OCI-LY1 (cell line): Measurements from ENCODE around the gene SLC12A8.

Source experiments
- H2AFZ ChIP-seq: fragments of 200-600 bp; sonication (generic), shearing (Covaris generic); 2 replicates; pipeline ENCODE4 v1.6.0; 2014; ENCODE audit warnings: antibody characterized with exemption, mild to moderate bottlenecking, low read length
- H3F3A ChIP-seq: fragments of 200-600 bp; sonication (generic), shearing (Covaris generic); 2 replicates; pipeline ENCODE4 v1.6.0; 2014; ENCODE audit warnings: mild to moderate bottlenecking, antibody characterized with exemption, low read length, moderate library complexity; ENCODE audit not compliant: insufficient read depth
- H3K27ac ChIP-seq: fragments of 200-600 bp; sonication (generic); 2 replicates; pipeline ENCODE4 v1.5.1; 2014; ENCODE audit warnings: low read length, mixed run types, mild to moderate bottlenecking, low read depth; ENCODE audit not compliant: poor library complexity, severe bottlenecking
- H3K27me3 ChIP-seq: fragments of 200-600 bp; sonication (generic); 2 replicates; pipeline ENCODE4 v1.6.0; 2014; ENCODE audit warnings: antibody characterized with exemption, mild to moderate bottlenecking, low read length, moderate library complexity; ENCODE audit not compliant: insufficient read depth
- H3K36me3 ChIP-seq: fragments of 200-600 bp; sonication (generic); 2 replicates; pipeline ENCODE4 v1.6.1; 2014; ENCODE audit warnings: mild to moderate bottlenecking, antibody characterized with exemption, low read length, moderate library complexity, mixed read lengths; ENCODE audit not compliant: insufficient read depth
- H3K4me1 ChIP-seq: fragments of 200-600 bp; sonication (generic); 2 replicates; pipeline ENCODE4 v1.5.1; 2014; ENCODE audit warnings: mild to moderate bottlenecking, low read length, moderate library complexity; ENCODE audit not compliant: insufficient read depth, severe bottlenecking
- H3K4me2 ChIP-seq: fragments of 200-600 bp; sonication (generic), shearing (Covaris generic); 2 replicates; pipeline ENCODE4 v1.6.1; 2014; ENCODE audit warnings: low read length
- H3K4me3 ChIP-seq: fragments of 200-600 bp; sonication (generic); 2 replicates; pipeline ENCODE4 v1.5.1; 2014; ENCODE audit warnings: low read length, low read depth, mild to moderate bottlenecking, mixed read lengths; ENCODE audit not compliant: poor library complexity, severe bottlenecking
- H3K79me2 ChIP-seq: fragments of 200-600 bp; shearing (Covaris generic); 2 replicates; pipeline ENCODE4 v1.6.1; 2016; ENCODE audit warnings: mixed run types, low read length, mixed read lengths; ENCODE audit not compliant: insufficient read depth
- H3K9ac ChIP-seq: fragments of 200-600 bp; sonication (generic), shearing (Covaris generic); 2 replicates; pipeline ENCODE4 v1.6.1; 2014; ENCODE audit warnings: mild to moderate bottlenecking, low read length, mixed read lengths
- H3K9me2 ChIP-seq: fragments of 200-600 bp; sonication (generic), shearing (Covaris generic); 2 replicates; pipeline ENCODE4 v1.6.1; 2014; ENCODE audit warnings: low read depth, mild to moderate bottlenecking, low read length, mixed read lengths
- H3K9me3 ChIP-seq: fragments of 200-600 bp; shearing (Covaris generic); 2 replicates; pipeline ENCODE4 v1.6.1; 2014; ENCODE audit warnings: low read length, mixed read lengths
- H4K20me1 ChIP-seq: fragments of 200-600 bp; sonication (generic), shearing (Covaris generic); 2 replicates; pipeline ENCODE4 v1.6.0; 2016; ENCODE audit warnings: mild to moderate bottlenecking, low read length; ENCODE audit not compliant: insufficient read depth
- EZH2 ChIP-seq: fragments of 200-600 bp; sonication (generic), shearing (Covaris generic); IDR thresholded peaks from 2 replicates; pipeline ENCODE4 v1.8.0; 2017; ENCODE audit warnings: borderline replicate concordance, mixed run types, mild to moderate bottlenecking, antibody characterized with exemption, low read length, moderate library complexity, mixed read lengths
- TF ChIP-seq, protein P1 (sequence below): fragments of 200-600 bp; sonication (generic), shearing (Covaris generic); IDR thresholded peaks from 2 replicates; pipeline ENCODE4 v1.5.1; 2017; ENCODE audit warnings: mild to moderate bottlenecking, antibody characterized with exemption, low read length, moderate library complexity, mixed read lengths

Gene SLC12A8

DNA sequence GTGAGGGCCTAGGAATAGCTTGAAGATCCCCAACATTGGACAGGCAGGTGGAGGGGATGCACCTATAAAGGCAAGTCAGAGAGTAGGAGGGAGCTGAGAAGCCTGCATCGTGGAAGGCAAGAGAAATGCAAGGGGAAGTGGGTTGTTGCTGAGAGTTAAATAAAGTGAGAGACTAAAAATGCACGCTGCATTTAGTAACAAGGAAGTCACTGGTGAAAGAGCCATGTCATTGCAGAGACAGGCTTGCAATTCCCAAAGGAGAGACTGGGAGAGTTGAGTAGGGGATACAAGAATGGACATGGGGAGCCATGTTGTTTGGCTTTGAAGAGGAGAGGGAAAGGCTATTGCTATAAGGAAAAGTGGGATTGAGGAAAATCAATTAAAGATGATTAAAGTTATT lies 79.7 kb downstream of the SLC12A8 start:
- Histone ChIP-seq H3F3A (no peaks in the 10 kb centered on the region), H3K9me3 (no peaks in the 10 kb centered on the region), H3K9me2 (no peaks in the 10 kb centered on the region), H3K9ac (no peak overlapping the region), H4K20me1 (no peaks in the 10 kb centered on the region), H2AFZ (no peak overlapping the region), H3K4me1 (no peaks in the 10 kb centered on the region), H3K27ac (no peak overlapping the region), H3K4me2 (no peak overlapping the region), H3K27me3 (no peaks in the 10 kb centered on the region), H3K36me3 (no peaks in the 10 kb centered on the region), H3K79me2 (no peaks in the 10 kb centered on the region), H3K4me3 (no peak overlapping the region)
- TF ChIP-seq EZH2 = no peak
- TF ChIP-seq, protein P1, sequence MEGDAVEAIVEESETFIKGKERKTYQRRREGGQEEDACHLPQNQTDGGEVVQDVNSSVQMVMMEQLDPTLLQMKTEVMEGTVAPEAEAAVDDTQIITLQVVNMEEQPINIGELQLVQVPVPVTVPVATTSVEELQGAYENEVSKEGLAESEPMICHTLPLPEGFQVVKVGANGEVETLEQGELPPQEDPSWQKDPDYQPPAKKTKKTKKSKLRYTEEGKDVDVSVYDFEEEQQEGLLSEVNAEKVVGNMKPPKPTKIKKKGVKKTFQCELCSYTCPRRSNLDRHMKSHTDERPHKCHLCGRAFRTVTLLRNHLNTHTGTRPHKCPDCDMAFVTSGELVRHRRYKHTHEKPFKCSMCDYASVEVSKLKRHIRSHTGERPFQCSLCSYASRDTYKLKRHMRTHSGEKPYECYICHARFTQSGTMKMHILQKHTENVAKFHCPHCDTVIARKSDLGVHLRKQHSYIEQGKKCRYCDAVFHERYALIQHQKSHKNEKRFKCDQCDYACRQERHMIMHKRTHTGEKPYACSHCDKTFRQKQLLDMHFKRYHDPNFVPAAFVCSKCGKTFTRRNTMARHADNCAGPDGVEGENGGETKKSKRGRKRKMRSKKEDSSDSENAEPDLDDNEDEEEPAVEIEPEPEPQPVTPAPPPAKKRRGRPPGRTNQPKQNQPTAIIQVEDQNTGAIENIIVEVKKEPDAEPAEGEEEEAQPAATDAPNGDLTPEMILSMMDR = no peak

DNA sequence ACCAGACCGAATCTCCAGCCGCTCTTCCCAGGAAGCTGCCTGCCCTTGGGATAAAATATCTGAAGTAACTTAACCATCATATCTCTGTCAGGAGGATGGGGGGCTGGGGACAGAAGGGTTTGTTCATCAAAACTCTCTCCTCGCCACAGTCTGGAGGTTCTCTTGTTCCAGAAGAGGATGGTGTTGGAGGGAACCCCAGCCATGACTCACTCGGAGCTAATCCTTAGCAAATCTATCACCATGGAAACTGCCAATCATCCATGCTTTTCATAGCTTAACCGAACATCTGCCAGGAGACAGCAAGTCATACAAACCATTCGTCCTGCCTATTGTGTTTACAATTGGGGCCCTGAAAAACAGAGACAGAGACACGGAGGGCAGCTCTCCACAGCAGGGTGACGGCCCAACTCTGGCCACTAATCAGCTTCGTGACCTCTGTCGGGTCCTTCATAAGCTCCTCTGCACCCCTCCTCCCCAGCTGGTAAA lies 83.0 kb downstream of the SLC12A8 start:
- Histone ChIP-seq H3K9me3 (no peaks in the 10 kb centered on the region), H3K36me3 (no peaks in the 10 kb centered on the region), H3K4me2 (no peak overlapping the region), H3K4me3 (no peak overlapping the region), H3K4me1 (no peaks in the 10 kb centered on the region), H4K20me1 (no peaks in the 10 kb centered on the region), H3K9me2 (no peaks in the 10 kb centered on the region), H2AFZ (no peak overlapping the region), H3K27me3 (no peaks in the 10 kb centered on the region), H3K27ac (no peak overlapping the region), H3K79me2 (no peaks in the 10 kb centered on the region), H3F3A (no peaks in the 10 kb centered on the region), H3K9ac (no peak overlapping the region)
- no peak for TF ChIP-seq EZH2
- TF ChIP-seq, protein P1 = no peak

DNA sequence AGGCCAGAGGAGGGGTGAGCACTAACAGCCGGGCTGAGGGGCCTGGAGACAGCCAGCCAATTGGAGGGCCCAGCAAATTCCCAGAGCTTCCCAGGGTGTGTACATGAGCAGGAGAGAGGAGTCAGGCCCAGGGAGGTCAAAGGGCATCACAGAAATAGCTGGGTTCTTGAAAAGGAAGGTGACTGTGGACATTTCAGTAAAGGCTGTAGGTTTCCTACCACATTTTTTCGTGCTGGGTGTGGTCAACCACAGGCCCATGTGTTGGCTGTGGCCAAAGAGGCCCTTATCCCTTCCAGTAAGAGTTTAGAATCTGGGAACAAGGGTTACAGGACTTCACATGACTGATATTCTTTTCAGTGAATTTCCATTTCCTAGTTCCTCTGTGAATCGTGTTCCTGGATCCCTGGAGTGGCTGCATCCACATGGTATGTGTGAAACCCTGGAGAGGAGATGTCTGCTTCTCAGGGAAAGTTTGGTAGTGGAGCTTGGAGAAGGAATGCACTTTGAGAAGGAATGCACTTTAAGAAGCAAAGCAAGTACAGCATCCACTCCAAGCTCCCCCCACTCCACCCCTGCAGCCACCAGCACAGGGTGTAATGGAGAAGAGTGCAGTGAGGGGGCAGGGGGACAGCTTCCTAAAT lies 83.6 kb downstream of the SLC12A8 start:
- no peak overlapping the region for H3K9ac ChIP-seq
- H3K27ac ChIP-seq = no peak overlapping the region
- no peaks in the 10 kb centered on the region for H3F3A ChIP-seq
- TF ChIP-seq, protein P1 = no peak
- TF ChIP-seq EZH2 = no peak
- H3K9me3 ChIP-seq = no peaks in the 10 kb centered on the region
- H3K36me3 ChIP-seq = no peaks in the 10 kb centered on the region
- H4K20me1 ChIP-seq = no peaks in the 10 kb centered on the region
- no peak overlapping the region for H3K4me3 ChIP-seq
- no peaks in the 10 kb centered on the region for H3K4me1 ChIP-seq
- no peaks in the 10 kb centered on the region for H3K27me3 ChIP-seq
- H3K4me2 ChIP-seq = no peak overlapping the region
- no peaks in the 10 kb centered on the region for H3K79me2 ChIP-seq
- no peaks in the 10 kb centered on the region for H3K9me2 ChIP-seq
- H2AFZ ChIP-seq = no peak overlapping the region
